ENCODE results near the gene RBM26.

- TF ChIP-seq, protein P1, sequence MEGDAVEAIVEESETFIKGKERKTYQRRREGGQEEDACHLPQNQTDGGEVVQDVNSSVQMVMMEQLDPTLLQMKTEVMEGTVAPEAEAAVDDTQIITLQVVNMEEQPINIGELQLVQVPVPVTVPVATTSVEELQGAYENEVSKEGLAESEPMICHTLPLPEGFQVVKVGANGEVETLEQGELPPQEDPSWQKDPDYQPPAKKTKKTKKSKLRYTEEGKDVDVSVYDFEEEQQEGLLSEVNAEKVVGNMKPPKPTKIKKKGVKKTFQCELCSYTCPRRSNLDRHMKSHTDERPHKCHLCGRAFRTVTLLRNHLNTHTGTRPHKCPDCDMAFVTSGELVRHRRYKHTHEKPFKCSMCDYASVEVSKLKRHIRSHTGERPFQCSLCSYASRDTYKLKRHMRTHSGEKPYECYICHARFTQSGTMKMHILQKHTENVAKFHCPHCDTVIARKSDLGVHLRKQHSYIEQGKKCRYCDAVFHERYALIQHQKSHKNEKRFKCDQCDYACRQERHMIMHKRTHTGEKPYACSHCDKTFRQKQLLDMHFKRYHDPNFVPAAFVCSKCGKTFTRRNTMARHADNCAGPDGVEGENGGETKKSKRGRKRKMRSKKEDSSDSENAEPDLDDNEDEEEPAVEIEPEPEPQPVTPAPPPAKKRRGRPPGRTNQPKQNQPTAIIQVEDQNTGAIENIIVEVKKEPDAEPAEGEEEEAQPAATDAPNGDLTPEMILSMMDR (IDR thresholded peaks at IDR 0.05; ENCODE audit: poor library complexity): no peak
- TF ChIP-seq EZH2 (IDR thresholded peaks at IDR 0.05; ENCODE audit: borderline replicate concordance): no peak
These were observed 109.9 kb downstream of the RBM26 start for GRCh38 chr13:79295906-79296706.
